GM12878 (cell line): Measurements from ENCODE around the gene GLA. TPM values are rescaled to one million over a fixed set of nuclear protein-coding genes. Genes with fewer than 3 reads are reported as not detected.

Experiments
- ATAC-seq: fragments of 200-7000 bp; cut with Tn5 transposase; 3 replicates; pipeline ENCODE4 v1.9.1; 2020; ENCODE audit warnings: mild to moderate bottlenecking, moderate library complexity
- BruUV-seq: library from RNA; stranded (reverse); fragments of 400-500 nt; replicated peaks from 2 replicates; lab custom pipeline; 2021; lab: Mats Ljungman, UMichigan
- CTCF ChIA-PET: fragments of 300-600 bp; sonication (Branson Sonifier 250); formaldehyde crosslinking; extraction: SDS; loops from one replicate; lab custom pipeline; 2021; ENCODE audit warnings: inconsistent platforms; lab: Yijun Ruan, JAX
- POLR2A ChIA-PET: fragments of 350-600 bp; formaldehyde crosslinking; extraction: SDS; loops from one replicate; lab custom pipeline; 2021; ENCODE audit warnings: inconsistent platforms; lab: Charles Lee
- RAD21 ChIA-PET: fragments of 300-600 bp; sonication (Branson Sonifier 250); formaldehyde crosslinking; loops from one replicate; lab custom pipeline; 2023; ENCODE audit warnings: antibody characterized with exemption; ENCODE audit not compliant: unreplicated experiment; lab: Charles Lee
- SMC1A ChIA-PET: fragments of 300-600 bp; sonication (Branson Sonifier 250); formaldehyde crosslinking; loops from one replicate; lab custom pipeline; 2023; ENCODE audit not compliant: unreplicated experiment, uncharacterized antibody; lab: Charles Lee
- DNase-seq: peaks from one replicate; pipeline ENCODE4 v3.0.0-alpha.2; 2011; ENCODE audit warnings: low read depth, low spot score
- FAIRE-seq: peaks from 3 replicates; lab custom pipeline; 2011; peaks lifted over from hg19 to GRCh38; lab: Jason Lieb, UNC
- H2AFZ ChIP-seq: 2 replicates; pipeline ENCODE4 v1.6.0; 2011; ENCODE audit warnings: low read depth, low read length, control low read depth; ENCODE audit not compliant: control insufficient read depth
- H3K27ac ChIP-seq: 2 replicates; pipeline ENCODE4 v1.5.1; 2011; ENCODE audit warnings: control low read depth; ENCODE audit not compliant: control insufficient read depth, insufficient read depth
- H3K27me3 ChIP-seq, 2 experiments: replicated peaks in 1 of 2; 2 replicates each; pipeline versions ENCODE4 v1.6.0 to v1.6.1; 2011; ENCODE audit warnings: low read length in 1 of 2; ENCODE audit not compliant: control insufficient read depth in 2 of 2, insufficient read depth in 2 of 2
- H3K36me3 ChIP-seq, 2 experiments: 2 replicates each; pipeline ENCODE4 v1.5.1; 2011; ENCODE audit warnings: low read length in 1 of 2; ENCODE audit not compliant: control insufficient read depth in 2 of 2, insufficient read depth in 2 of 2
- H3K4me1 ChIP-seq: 2 replicates; pipeline ENCODE4 v1.6.1; 2011; ENCODE audit warnings: mild to moderate bottlenecking, low read length, moderate library complexity, mixed read lengths; ENCODE audit not compliant: control insufficient read depth, insufficient read depth
- H3K4me2 ChIP-seq: 2 replicates; pipeline ENCODE4 v1.6.0; 2011; ENCODE audit warnings: control low read depth; ENCODE audit not compliant: control insufficient read depth, insufficient read depth
- H3K4me3 ChIP-seq: fragments of 200-600 bp; sonication (generic); 2 replicates; pipeline ENCODE4 v1.5.1; 2016
- H3K79me2 ChIP-seq: 2 replicates; pipeline ENCODE4 v1.6.0; 2011; ENCODE audit warnings: low read length; ENCODE audit not compliant: control insufficient read depth, insufficient read depth
- H3K9ac ChIP-seq: 2 replicates; pipeline ENCODE4 v1.8.0; 2011; ENCODE audit warnings: low read length, control low read depth, mixed read lengths; ENCODE audit not compliant: control insufficient read depth, insufficient read depth
- H3K9me3 ChIP-seq: replicated peaks from 3 replicates; pipeline ENCODE4 v1.5.1; 2011; ENCODE audit warnings: mild to moderate bottlenecking, low read length; ENCODE audit not compliant: control insufficient read depth, insufficient read depth
- H4K20me1 ChIP-seq: 2 replicates; pipeline ENCODE4 v1.6.0; 2011; ENCODE audit not compliant: control insufficient read depth, insufficient read depth
- ATF2 ChIP-seq: IDR thresholded peaks from 2 replicates; pipeline ENCODE4 v1.6.1; 2012; ENCODE audit warnings: low read length, inconsistent platforms
- ATF3 ChIP-seq: IDR thresholded peaks from 2 replicates; pipeline ENCODE4 v1.6.1; 2011; ENCODE audit warnings: low read depth, mild to moderate bottlenecking, low read length, moderate library complexity, borderline replicate concordance; ENCODE audit errors: extremely low read depth
- CBX3 ChIP-seq: fragments of 200-600 bp; sonication (generic); IDR thresholded peaks from 2 replicates; pipeline ENCODE4 v1.6.1; 2016; ENCODE audit warnings: low read depth, borderline replicate concordance
- CHD1 ChIP-seq: IDR thresholded peaks from 2 replicates; pipeline ENCODE4 v1.6.1; 2012; ENCODE audit warnings: low read depth, low read length, improper control_type of control experiment
- DPF2 ChIP-seq: fragments of 450-650 bp; IDR thresholded peaks from 2 replicates; pipeline ENCODE4 v1.6.1; 2017; ENCODE audit warnings: mild to moderate bottlenecking
- EED ChIP-seq: sonication (generic); IDR thresholded peaks from 2 replicates; pipeline ENCODE4 v1.6.1; 2016; ENCODE audit warnings: antibody characterized with exemption, low read depth
- GATAD2B ChIP-seq: fragments of 450-650 bp; conservative IDR thresholded peaks from 2 replicates; pipeline ENCODE4 v1.6.1; 2017; ENCODE audit warnings: low read depth, mild to moderate bottlenecking, moderate library complexity
- HDGF ChIP-seq: fragments of 450-650 bp; IDR thresholded peaks from 2 replicates; pipeline ENCODE4 v1.6.1; 2016; ENCODE audit warnings: antibody characterized with exemption
- IRF3 ChIP-seq: fragments of 450-650 bp; IDR thresholded peaks from 2 replicates; pipeline ENCODE4 v1.6.1; 2014; ENCODE audit warnings: mild to moderate bottlenecking
- IRF5 ChIP-seq: fragments of 450-650 bp; IDR thresholded peaks from 2 replicates; pipeline ENCODE4 v1.6.1; 2017; ENCODE audit warnings: borderline replicate concordance
- LARP7 ChIP-seq: fragments of 450-650 bp; IDR thresholded peaks from 2 replicates; pipeline ENCODE4 v1.6.1; 2017; ENCODE audit warnings: mild to moderate bottlenecking
- MEF2A ChIP-seq: IDR thresholded peaks from 2 replicates; pipeline ENCODE4 v1.6.1; 2011; ENCODE audit warnings: low read depth, mild to moderate bottlenecking, low read length, moderate library complexity; ENCODE audit not compliant: insufficient read depth
- NFYB ChIP-seq: IDR thresholded peaks from 2 replicates; pipeline ENCODE4 v1.6.1; 2011; ENCODE audit warnings: low read depth, mild to moderate bottlenecking, low read length, improper control_type of control experiment, moderate library complexity; ENCODE audit not compliant: insufficient read depth
- PKNOX1 ChIP-seq: fragments of 450-650 bp; IDR thresholded peaks from 2 replicates; pipeline ENCODE4 v1.6.1; 2016; ENCODE audit warnings: mild to moderate bottlenecking
- RBBP5 ChIP-seq: fragments of 200-600 bp; sonication (generic); conservative IDR thresholded peaks from 2 replicates; pipeline ENCODE4 v1.6.1; 2016
- SREBF1 ChIP-seq: IDR thresholded peaks from 2 replicates; pipeline ENCODE4 v1.6.1; 2012; ENCODE audit warnings: mild to moderate bottlenecking, low read length
- SUPT20H ChIP-seq: IDR thresholded peaks from 2 replicates; pipeline ENCODE4 v1.6.1; 2011; ENCODE audit warnings: low read depth, mild to moderate bottlenecking, low read length, moderate library complexity, borderline replicate concordance; ENCODE audit not compliant: control insufficient read depth
- YBX1 ChIP-seq: fragments of 450-650 bp; IDR thresholded peaks from 2 replicates; pipeline ENCODE4 v1.6.1; 2016; ENCODE audit warnings: antibody characterized with exemption
- ZBED1 ChIP-seq: IDR thresholded peaks from 2 replicates; pipeline ENCODE4 v1.6.1; 2016; ENCODE audit warnings: borderline replicate concordance
- ZNF217 ChIP-seq: fragments of 450-650 bp; IDR thresholded peaks from 2 replicates; pipeline ENCODE4 v1.6.1; 2017; ENCODE audit warnings: antibody characterized with exemption, mild to moderate bottlenecking
- ZZZ3 ChIP-seq: IDR thresholded peaks from 2 replicates; pipeline ENCODE4 v1.6.1; 2011; ENCODE audit warnings: low read depth; ENCODE audit not compliant: control insufficient read depth, insufficient read length
- WGBS: methylation state at CpG from one replicate; pipeline ENCODE4 v1.1.6; 2016; ENCODE audit warnings: low lambda C conversion rate; ENCODE audit not compliant: insufficient replicate concordance, insufficient coverage; ENCODE audit errors: missing lambda C conversion rate; 5-methylcytosine and 5-hydroxymethylcytosine counted together
- in situ Hi-C: fragments of 300-500 bp; cut with MboI; formaldehyde crosslinking; loops from 9 replicates; pipeline ENCODE4 v1.14.3; 2018; ENCODE audit warnings: mixed read lengths
- intact Hi-C: fragments of 100-400 bp; cut with micrococcal nuclease; formaldehyde crosslinking; loops from one replicate; pipeline ENCODE4 v1.14.2; 2022; ENCODE audit not compliant: unreplicated experiment
- polyA plus RNA-seq, 11 experiments: library from polyadenylated mRNA; depleted of rRNA in 4 of 11; unstranded in 6 of 11; stranded (reverse) in 5 of 11; fragments of >200 nt; fragmentation: Nextera tagmentation in 4 of 11; fragmentation: Illumina TruSeq in 1 of 11; extraction: Ambion mirVana in 4 of 11; extraction: Trizol in 1 of 11; gene quantifications; 1 replicate in 1 of 11; 2 replicates in 10 of 11; pipeline versions ENCODE4 v1.2.1 to v1.2.3, GENCODE V29; 2011 to 2016; ENCODE audit warnings: inconsistent platforms in 2 of 11, missing spikeins in 2 of 11, low read depth in 1 of 11
- total RNA-seq, 4 experiments: library from RNA; depleted of rRNA in 3 of 4; stranded (reverse); fragments of >200 nt in 3 of 4; fragmentation: Illumina TruSeq in 1 of 4; extraction: Trizol in 1 of 4; gene quantifications; 2 replicates each; pipeline versions ENCODE4 v1.2.1 to v1.2.3, GENCODE V29; 2013 to 2021

Gene GLA
- total and polyA plus RNA-seq, 10 of the 15 experiments (the other 5 are each of a cell fraction or from before 2014, with no cell fraction given), result 23.8 to 66.4 (median 29.1) TPM

GRCh38 chrX:101399825-101400224 is 7.9 kb downstream of the GLA start (continued):
- TF ChIP-seq ATF3 (no peak), IRF3 (no peak), GATAD2B (no peak), DPF2 (no peak), SREBF1 (no peak), CHD1 (no peak), HDGF (no peak)
- TF ChIP-seq, all 136 proteins: peak for 0

GRCh38 chrX:101398694-101399093 is 9.0 kb downstream of the GLA start:
- H2AFZ ChIP-seq, result no peak overlapping the region
- BruUV-seq, result no TSS peak
- ChIA-PET SMC1A (interaction anchor here (1.5 kb wide), 1 partner anchor 15 kb away, joined by 4 read pairs; no protein-coding TSS in a partner anchor), POLR2A (no interaction called here), RAD21 (no interaction called here), CTCF (no interaction called here)
- H4K20me1 ChIP-seq, result no peaks in the 10 kb centered on the region
- in situ Hi-C loops (no loop called here), intact Hi-C loops (no loop called here)
- H3K9ac ChIP-seq, result no peak overlapping the region
- no peaks in the 10 kb centered on the region; a peak in 1 of 4 replicates for H3K36me3 ChIP-seq
- H3K27me3 ChIP-seq, result no peaks in the 10 kb centered on the region
- no peak overlapping the region for H3K4me3 ChIP-seq
- no peak for ATAC-seq
- no peaks in the 10 kb centered on the region for H3K9me3 ChIP-seq
- WGBS, result 66% methylated on average over 4 of the region's 4 CpGs
- DNase-seq, result no peak
- H3K79me2 ChIP-seq, result no peaks in the 10 kb centered on the region; the same call in 1 of the 2 replicates
- no peak for FAIRE-seq
- no peaks in the 10 kb centered on the region for H3K4me1 ChIP-seq
- no peak overlapping the region for H3K4me2 ChIP-seq
- no peak overlapping the region for H3K27ac ChIP-seq
- TF ChIP-seq RBBP5, result no peak
- no peak for TF ChIP-seq ZBED1
- no peak for TF ChIP-seq YBX1
- TF ChIP-seq CBX3, result no peak
- TF ChIP-seq LARP7, result no peak
- TF ChIP-seq ZNF217, result no peak
- no peak for TF ChIP-seq HDGF
- no peak for TF ChIP-seq PKNOX1
- TF ChIP-seq NFYB, result no peak
- no peak for TF ChIP-seq ATF2
- TF ChIP-seq IRF5, result no peak
- TF ChIP-seq ZZZ3, result no peak
- TF ChIP-seq SUPT20H, result no peak
- TF ChIP-seq MEF2A, result no peak
- no peak for TF ChIP-seq EED
